DOHH2 (cell line): ENCODE data around the gene GPATCH4.
A peak's percentile ranks its signal among the peaks of the same experiment; 100 is the strongest.

Experiments used
- H3F3A ChIP-seq: fragments of 200-600 bp; sonication (generic), shearing (Covaris generic); 2 replicates; pipeline ENCODE4 v1.6.0; 2016; ENCODE audit warnings: antibody characterized with exemption, mild to moderate bottlenecking; ENCODE audit not compliant: control insufficient read depth, insufficient read depth
- H3K27ac ChIP-seq: fragments of 200-600 bp; sonication (generic); 2 replicates; pipeline ENCODE4 v1.5.1; 2014; ENCODE audit warnings: low read depth, mild to moderate bottlenecking, low read length, moderate library complexity
- H3K27me3 ChIP-seq: fragments of 200-600 bp; sonication (generic); 2 replicates; pipeline ENCODE4 v1.6.1; 2014; ENCODE audit warnings: mild to moderate bottlenecking, low read length, mixed read lengths; ENCODE audit not compliant: control insufficient read depth
- H3K36me3 ChIP-seq: fragments of 200-600 bp; sonication (generic); 2 replicates; pipeline ENCODE4 v1.6.1; 2014; ENCODE audit warnings: mild to moderate bottlenecking, low read length, moderate library complexity, mixed read lengths; ENCODE audit not compliant: control insufficient read depth
- H3K4me1 ChIP-seq: fragments of 200-600 bp; sonication (generic); 2 replicates; pipeline ENCODE4 v1.6.1; 2014; ENCODE audit warnings: mild to moderate bottlenecking, low read length, mixed read lengths; ENCODE audit not compliant: control insufficient read depth
- H3K4me2 ChIP-seq: fragments of 200-600 bp; sonication (generic); 2 replicates; pipeline ENCODE4 v1.6.0; 2014; ENCODE audit warnings: mild to moderate bottlenecking, low read length, moderate library complexity
- H3K4me3 ChIP-seq: fragments of 200-600 bp; sonication (generic); 2 replicates; pipeline ENCODE4 v1.5.1; 2014; ENCODE audit warnings: mild to moderate bottlenecking, low read length, mixed read lengths
- H3K79me2 ChIP-seq: fragments of 200-600 bp; sonication (generic); 2 replicates; pipeline ENCODE4 v1.6.1; 2014; ENCODE audit warnings: mild to moderate bottlenecking, low read length, mixed read lengths; ENCODE audit not compliant: control insufficient read depth
- H3K9me2 ChIP-seq: fragments of 200-600 bp; sonication (generic); replicated peaks from 2 replicates; pipeline ENCODE4 v1.6.1; 2014; ENCODE audit warnings: mild to moderate bottlenecking, low read length, mixed read lengths; ENCODE audit not compliant: control insufficient read depth
- H3K9me3 ChIP-seq: fragments of 200-600 bp; sonication (generic); 2 replicates; pipeline ENCODE4 v1.6.1; 2014; ENCODE audit warnings: antibody characterized with exemption, low read length, mixed read lengths; ENCODE audit not compliant: control insufficient read depth, insufficient read depth
- H4K20me1 ChIP-seq: fragments of 200-600 bp; sonication (generic); 2 replicates; pipeline ENCODE4 v1.6.0; 2014; ENCODE audit warnings: low read depth, mild to moderate bottlenecking, antibody characterized with exemption, low read length, moderate library complexity; ENCODE audit not compliant: control insufficient read depth, insufficient read depth
- EZH2phosphoT487 ChIP-seq: fragments of 200-600 bp; sonication (generic); IDR thresholded peaks from 2 replicates; pipeline ENCODE4 v1.6.1; 2017; ENCODE audit warnings: borderline replicate concordance, mild to moderate bottlenecking, antibody characterized with exemption, low read length, moderate library complexity, mixed read lengths
- TF ChIP-seq, protein P1 (sequence below): fragments of 200-600 bp; sonication (generic); IDR thresholded peaks from one replicate; pipeline ENCODE4 v1.5.1; 2014; ENCODE audit warnings: antibody characterized with exemption, mild to moderate bottlenecking, low read depth, low read length; ENCODE audit not compliant: poor library complexity, severe bottlenecking

The GPATCH4 gene

DNA sequence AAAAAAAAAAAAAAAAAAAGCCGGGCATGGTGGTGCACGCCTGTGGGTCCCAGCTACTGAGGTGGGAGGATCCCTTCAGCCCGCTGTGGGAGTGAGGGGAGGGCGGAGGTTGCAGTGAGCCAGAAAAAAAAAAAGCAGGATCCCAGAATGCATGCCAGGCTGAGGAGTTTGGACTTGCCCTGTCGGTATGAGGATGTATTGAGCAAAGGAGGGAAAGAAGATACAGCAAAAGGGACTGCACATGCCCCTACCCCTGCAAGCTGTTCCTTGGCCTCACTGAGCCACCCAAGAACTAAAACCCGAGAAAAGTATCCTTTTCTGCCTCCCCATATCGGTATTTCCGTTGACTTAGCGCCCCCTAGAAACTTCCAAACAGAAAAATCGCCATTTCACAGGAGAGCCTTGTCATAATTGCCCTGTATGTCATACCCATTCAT, 1.3 kb upstream of the GPATCH4 start:
- TF ChIP-seq EZH2phosphoT487: no peak
- TF ChIP-seq, protein P1, sequence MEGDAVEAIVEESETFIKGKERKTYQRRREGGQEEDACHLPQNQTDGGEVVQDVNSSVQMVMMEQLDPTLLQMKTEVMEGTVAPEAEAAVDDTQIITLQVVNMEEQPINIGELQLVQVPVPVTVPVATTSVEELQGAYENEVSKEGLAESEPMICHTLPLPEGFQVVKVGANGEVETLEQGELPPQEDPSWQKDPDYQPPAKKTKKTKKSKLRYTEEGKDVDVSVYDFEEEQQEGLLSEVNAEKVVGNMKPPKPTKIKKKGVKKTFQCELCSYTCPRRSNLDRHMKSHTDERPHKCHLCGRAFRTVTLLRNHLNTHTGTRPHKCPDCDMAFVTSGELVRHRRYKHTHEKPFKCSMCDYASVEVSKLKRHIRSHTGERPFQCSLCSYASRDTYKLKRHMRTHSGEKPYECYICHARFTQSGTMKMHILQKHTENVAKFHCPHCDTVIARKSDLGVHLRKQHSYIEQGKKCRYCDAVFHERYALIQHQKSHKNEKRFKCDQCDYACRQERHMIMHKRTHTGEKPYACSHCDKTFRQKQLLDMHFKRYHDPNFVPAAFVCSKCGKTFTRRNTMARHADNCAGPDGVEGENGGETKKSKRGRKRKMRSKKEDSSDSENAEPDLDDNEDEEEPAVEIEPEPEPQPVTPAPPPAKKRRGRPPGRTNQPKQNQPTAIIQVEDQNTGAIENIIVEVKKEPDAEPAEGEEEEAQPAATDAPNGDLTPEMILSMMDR: peak; percentile 84
- Histone ChIP-seq H3K36me3 (peaks cover 32% of the 10 kb centered on the region), H3K9me3 (no peaks in the 10 kb centered on the region), H4K20me1 (no peaks in the 10 kb centered on the region), H3K4me3 (peak overlapping the region; percentile 97), H3K79me2 (peaks cover 46% of the 10 kb centered on the region), H3K9me2 (no peaks in the 10 kb centered on the region), H3K4me1 (peaks cover 44% of the 10 kb centered on the region), H3K27ac (no peak overlapping the region), H3F3A (peaks cover 11% of the 10 kb centered on the region), H3K27me3 (no peaks in the 10 kb centered on the region), H3K4me2 (peak overlapping the region; percentile 86)

DNA sequence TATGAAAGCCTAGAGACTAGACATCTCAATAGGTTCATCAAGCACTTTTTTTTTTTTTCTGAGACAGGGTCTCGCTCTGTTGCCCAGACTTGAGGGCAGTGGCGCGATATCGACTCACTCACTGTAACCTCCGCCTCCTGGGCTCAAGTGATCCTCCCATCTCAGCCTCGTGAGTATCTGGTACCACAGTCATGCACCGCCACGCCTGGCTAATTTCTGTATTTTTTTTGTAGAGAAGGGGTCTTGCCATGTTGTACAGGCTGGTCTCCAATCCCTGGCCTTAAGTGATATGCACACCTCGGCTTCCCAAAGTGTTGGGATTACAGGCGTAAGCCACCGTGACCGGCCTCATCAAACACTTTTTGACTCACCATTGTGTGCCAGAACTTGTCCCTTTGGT, 613 bp upstream of the GPATCH4 start:
- H3K9me3 ChIP-seq: no peaks in the 10 kb centered on the region
- peak overlapping the region; percentile 97 for H3K4me3 ChIP-seq
- H4K20me1 ChIP-seq: no peaks in the 10 kb centered on the region
- peaks cover 12% of the 10 kb centered on the region for H3F3A ChIP-seq
- H3K9me2 ChIP-seq: no peaks in the 10 kb centered on the region
- no peaks in the 10 kb centered on the region for H3K27me3 ChIP-seq
- peaks cover 49% of the 10 kb centered on the region for H3K79me2 ChIP-seq
- peak overlapping the region; percentile 86 for H3K4me2 ChIP-seq
- no peak for TF ChIP-seq EZH2phosphoT487
- TF ChIP-seq, protein P1: no peak
- peaks cover 37% of the 10 kb centered on the region for H3K4me1 ChIP-seq
- H3K27ac ChIP-seq: peak overlapping the region; percentile 80
- H3K36me3 ChIP-seq: peaks cover 39% of the 10 kb centered on the region

DNA sequence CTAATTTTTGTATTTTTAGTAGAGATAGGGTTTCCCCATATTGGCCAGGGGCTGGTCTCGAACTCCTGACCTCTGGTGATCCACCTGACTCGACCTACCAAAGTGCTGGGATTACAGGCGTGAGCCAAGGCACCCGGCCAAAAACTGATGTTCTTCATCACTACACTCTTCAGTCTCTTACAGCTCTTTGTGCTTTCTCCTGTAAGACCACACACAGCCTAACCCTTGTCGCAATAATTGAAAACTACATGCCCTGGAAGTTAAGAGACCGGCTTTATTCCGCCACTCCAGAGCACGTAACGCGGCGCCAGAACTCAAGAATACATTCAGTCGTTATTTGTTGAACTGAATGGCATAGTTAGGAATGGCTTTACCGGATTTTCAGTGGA, 552 bp downstream of the GPATCH4 start:
- H3K4me1 ChIP-seq: peaks cover 34% of the 10 kb centered on the region
- H3K79me2 ChIP-seq: peaks cover 49% of the 10 kb centered on the region
- no peaks in the 10 kb centered on the region for H3K9me2 ChIP-seq
- TF ChIP-seq, protein P1: no peak
- no peak for TF ChIP-seq EZH2phosphoT487
- peak overlapping the region; percentile 97 for H3K4me3 ChIP-seq
- peaks cover 12% of the 10 kb centered on the region for H3F3A ChIP-seq
- no peaks in the 10 kb centered on the region for H3K9me3 ChIP-seq
- H4K20me1 ChIP-seq: no peaks in the 10 kb centered on the region
- peak overlapping the region; percentile 80 for H3K27ac ChIP-seq
- H3K27me3 ChIP-seq: no peaks in the 10 kb centered on the region
- peaks cover 50% of the 10 kb centered on the region for H3K36me3 ChIP-seq
- peak overlapping the region; percentile 86 for H3K4me2 ChIP-seq

DNA sequence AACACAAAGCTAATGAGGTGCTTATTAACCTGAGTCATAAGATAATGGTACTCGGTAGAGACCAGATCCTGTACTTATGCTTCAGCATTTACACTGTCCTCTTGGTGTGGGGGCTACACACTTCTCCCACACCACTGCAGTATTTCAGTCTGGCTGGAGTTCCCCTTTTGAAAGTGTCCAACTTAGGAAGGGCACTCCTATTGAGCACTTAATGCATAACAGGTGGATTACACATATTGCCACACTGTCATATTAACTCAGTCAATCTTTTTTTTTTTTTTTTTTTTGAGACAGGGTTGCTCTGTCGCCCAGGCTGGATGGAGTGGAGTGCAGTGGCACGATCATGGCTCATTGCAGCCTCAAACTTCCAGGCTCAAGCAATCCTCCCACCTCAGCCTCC, 1.5 kb downstream of the GPATCH4 start:
- H3K9me3 ChIP-seq: no peaks in the 10 kb centered on the region
- TF ChIP-seq EZH2phosphoT487: no peak
- TF ChIP-seq, protein P1: peak; percentile 45
- no peaks in the 10 kb centered on the region for H4K20me1 ChIP-seq
- H3K36me3 ChIP-seq: peaks cover 60% of the 10 kb centered on the region
- peaks cover 27% of the 10 kb centered on the region for H3K4me1 ChIP-seq
- peak overlapping the region; percentile 86 for H3K4me2 ChIP-seq
- no peaks in the 10 kb centered on the region for H3K27me3 ChIP-seq
- H3K4me3 ChIP-seq: peak overlapping the region; percentile 97
- H3K9me2 ChIP-seq: no peaks in the 10 kb centered on the region
- peak overlapping the region; percentile 80 for H3K27ac ChIP-seq
- peaks cover 21% of the 10 kb centered on the region for H3F3A ChIP-seq
- peaks cover 49% of the 10 kb centered on the region for H3K79me2 ChIP-seq
